Measurements from ENCODE around the gene TECPR1.

The TECPR1 gene

DNA sequence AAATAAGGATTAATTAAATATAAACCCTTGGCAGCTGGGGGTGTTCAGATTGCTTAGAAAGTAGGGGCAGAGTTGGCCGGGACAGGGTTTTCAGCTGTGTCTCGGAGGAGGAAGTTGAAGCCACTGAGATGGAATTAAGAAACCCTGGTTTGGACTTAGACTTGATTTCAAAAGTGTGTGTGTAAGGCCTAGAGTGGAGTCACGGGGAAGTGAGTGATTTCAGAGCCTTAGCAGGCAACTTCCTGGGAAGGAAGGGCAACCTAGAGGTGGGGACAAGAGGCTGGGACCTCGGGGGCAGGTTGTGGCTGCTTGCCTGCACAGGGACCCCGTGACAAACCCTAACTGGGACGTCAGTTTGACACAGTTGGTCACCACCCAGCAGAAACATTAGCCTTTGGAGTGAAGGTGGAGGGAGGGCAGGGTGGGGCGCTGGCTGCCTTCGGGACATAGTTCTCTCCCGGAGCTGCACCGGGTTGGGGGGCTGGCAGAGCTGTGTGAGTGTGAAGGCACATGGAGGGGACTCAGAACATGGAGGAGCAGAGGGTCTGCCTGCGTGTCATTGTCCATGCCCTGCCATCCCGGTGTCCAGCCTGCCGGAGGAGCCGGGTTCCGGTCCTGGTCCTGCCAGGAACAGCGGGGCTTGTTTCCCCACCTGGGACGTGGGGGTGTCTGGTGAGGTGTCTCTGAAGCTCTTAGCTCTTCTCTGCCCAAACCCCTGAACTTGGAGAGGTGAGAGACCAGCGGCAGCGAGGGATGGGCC, 31.3 kb upstream of the TECPR1 start:
- DNase-seq (ENCODE audit: low read depth): peak; percentile 87

DNA sequence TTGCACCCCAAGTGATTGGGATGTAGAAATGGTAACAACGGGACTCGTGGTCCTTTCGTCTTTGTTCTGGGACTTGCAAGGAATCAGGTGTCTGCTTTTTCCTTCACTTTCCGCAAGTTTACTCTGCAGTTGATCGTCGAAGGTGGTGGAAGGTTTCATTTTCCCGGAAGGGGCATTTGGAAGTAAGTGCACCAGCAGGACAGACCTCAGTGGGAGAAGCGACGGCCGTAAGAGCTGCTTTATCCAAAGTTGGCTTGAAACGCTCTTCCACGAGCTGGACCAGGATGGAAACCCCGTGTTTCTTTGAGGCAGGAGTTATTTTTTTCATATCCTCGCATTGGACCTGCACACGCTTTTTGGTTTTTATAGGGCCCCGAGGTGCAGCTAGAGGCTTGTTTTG, 30.7 kb upstream of the TECPR1 start:
- DNase-seq (ENCODE audit: low read depth): no peak

DNA sequence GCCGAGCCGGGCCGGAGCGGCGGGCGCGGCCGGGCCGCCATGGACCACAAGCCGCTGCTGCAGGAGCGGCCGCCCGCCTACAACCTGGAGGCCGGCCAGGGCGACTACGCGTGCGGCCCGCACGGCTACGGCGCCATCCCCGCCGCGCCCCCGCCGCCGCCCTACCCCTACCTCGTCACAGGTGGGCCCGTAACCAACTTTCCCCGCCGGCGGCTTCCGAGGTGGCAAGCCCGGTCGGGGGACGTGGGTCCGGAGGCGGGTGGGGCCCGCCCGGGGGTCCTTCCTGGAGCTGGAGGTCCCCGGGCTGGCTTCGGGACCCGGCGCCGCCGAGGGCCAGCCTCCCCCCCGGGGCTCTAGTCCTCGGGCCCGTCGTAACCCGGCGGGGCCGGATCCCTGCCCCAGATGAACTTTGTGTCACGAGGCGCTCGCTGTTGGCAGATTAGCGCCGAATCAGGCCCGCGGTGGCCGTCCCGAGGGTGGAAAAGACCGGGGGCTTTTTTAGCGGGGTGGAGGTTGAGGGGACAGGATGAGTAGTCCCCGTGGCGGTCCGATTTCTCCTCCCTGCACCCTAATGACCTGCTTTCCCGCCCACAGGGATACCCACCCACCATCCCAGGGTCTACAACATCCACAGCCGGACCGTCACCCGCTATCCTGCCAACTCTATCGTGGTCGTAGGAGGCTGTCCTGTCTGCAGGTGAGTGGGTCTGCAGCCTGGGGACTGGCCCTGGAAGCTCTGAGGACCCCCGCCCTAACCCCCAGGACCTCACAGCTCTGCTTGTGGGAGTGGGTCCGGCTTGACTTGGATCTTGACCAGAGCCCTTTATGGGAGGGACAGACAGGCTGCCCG, 29.9 kb upstream of the TECPR1 start:
- no peak for DNase-seq (ENCODE audit: low read depth)

DNA sequence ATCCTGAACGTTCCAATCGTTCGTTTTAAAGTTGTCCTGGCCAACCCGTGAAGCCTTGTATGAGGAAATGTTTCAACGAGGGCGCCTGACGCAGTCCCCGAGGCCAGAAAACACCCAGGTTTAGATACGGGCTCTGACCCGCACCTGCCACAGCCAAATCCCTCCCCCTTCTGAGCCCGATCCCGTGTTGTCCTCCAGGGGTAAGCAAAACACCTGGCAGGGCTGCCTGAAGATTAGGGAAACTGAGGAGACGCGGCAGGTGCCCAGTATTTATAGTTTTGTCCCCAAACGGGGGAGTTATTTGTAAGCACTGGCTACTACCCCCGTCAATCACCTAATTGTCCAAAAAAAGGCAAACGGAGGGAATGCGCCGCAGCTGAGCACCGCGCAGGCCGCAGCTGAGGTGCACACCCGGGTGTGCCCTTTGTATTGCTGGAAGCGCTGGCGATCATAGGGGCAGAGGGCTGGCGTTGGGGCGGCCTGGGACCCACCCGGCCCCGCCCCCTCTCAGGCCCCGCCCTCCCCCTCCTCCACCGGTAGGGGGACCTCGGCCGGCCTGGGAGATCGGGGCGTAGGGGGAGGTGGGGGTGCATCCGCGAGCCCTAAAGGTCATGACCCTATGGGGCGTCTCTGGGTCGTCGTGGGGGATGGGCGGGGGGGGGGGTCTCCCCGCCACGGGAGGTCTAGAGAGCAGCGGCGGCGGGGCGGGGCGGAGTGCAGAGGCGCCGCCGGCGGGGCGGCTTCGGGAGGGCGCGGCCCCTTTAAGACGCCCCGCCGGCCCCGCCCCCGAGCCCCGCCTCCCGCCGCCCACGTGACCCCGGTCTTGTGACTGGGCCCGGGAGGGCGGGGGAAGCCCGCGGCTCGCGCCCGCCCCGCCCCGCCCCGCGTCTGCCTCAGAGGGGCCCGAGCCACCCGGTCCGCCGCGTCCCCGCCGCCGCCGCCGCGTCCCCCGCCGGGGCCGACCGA, 29.0 kb upstream of the TECPR1 start, which contains the start of gene BRI3:
TSS of gene BRI3 (plus strand) at position 896 of the 966 bp plus-strand sequence. CDS start 110 bp downstream, outside the sequence.
- peak; percentile 89 for DNase-seq (ENCODE audit: low read depth)

DNA sequence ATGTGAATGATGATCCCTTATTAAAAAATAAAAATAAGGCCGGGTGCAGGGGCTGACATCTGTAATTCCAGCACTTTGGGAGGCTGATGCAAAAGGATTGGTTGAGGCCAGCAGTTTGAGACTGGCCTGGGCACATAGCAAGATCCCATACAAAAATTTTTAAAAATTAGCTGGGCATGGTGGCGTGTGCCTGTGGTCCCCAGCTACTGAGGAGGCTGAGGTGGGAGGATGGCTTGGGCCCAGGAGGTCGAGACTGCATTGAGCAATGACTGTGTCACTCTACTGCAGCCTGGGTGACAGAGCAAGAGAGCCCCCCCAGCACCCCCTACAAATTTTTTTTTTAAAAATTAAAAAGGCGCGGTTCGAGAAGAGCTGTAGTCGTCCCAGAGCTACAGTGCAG, 28.3 kb upstream of the TECPR1 start:
- no peak for DNase-seq (ENCODE audit: low read depth)

DNA sequence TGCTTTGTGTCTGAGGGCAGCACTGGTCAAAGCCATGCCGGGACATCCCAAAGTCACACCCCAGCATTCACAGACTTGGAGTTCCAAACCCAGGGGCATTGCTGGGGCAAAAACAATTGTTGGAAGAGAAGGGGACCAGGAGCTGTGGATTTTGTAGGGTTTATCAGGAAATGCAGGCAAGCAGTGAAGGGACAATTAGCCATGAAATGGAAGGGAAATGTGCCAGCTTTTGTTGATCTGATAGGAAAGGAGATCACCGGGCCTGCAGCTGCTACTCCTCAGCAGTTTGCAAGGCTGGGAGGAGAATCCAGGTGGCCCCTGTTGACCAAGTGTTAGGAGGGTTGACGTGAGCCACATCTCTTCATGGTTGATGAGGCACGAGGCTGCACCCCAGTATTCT, 26.9 kb upstream of the TECPR1 start:
- no peak for DNase-seq (ENCODE audit: low read depth)

DNA sequence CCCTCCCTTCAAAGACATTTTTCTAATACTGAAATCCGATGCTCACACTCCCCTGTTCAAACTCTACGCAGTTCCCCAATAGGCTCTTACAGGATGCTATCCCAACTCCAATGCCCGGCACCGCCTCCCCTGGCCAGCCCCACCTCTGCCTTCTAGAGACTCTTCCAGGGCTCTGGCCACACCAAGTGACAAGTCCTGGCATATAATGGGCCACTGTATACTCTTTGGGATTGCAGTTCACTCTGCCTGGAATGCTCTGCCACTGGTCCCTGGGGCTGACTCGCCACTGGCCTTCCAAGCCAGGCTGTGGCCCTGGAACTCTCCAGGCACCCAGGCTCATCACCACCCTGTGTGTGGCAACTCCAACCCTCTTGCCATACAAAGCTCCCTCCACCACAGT, 26.4 kb upstream of the TECPR1 start:
- no peak for DNase-seq (ENCODE audit: low read depth)

DNA sequence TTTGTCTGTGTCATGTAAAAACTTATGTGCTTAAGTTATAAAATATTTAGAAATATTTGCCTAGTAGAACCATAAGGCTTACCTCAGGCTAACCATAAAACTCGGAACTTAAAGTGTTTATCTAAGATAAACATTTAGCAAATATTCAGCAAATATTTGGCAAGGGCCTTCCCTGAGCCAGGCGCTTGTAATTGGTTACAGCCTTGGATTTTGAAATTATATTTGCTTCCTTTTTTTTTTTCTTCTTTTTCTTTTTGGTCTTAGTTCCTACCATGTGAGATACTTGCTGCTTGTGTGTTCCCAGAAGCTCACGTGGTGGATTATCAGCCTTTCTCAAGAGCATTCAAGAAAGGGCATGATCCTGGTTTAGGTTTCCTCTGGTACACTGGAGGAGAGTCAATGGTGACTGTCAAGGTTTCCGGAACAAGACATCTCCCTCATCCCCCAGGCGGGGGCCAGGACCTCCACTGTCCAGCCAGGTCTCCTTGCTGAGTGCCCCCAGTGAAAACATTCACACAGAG, 24.3 kb upstream of the TECPR1 start:
- peak; percentile 89 for DNase-seq (ENCODE audit: low read depth)

DNA sequence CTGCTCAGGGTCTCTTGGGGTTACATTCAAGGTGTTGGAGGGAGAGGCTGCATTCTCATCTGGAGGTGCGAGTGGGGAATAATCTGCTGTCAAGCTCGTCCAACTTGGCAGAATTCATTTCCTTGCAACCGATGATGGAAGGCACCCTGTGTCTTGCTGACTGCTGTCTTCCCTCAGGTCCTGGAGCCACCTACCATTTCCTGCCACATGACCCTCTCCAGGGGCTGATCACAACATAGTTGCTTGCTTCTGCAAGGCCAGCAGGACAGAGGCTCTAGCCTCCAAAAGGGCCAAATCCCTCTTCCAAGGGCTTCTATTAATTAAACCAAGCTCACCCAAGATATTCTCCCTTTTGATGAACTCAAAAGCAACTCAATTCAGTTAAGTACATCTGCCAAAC, 15.3 kb upstream of the TECPR1 start:
- DNase-seq (ENCODE audit: low read depth): no peak

DNA sequence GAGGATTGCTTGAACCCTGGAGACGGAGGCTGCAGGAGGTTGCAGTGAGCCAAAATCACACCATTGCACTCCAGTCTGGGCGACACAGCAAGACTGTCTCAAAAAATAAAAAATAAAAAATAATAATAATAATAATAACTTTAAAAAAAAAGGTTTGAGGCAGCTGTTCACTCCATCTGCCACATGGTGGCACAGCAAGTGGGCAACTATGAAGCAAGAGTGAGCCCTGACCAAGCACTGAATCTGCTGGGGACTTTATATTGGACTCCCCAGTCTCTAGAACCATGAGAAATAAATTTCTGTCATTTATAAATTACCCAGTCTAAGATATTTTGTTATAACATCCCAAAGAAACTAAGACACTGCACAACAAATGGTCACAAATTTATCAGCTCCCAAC, 14.8 kb upstream of the TECPR1 start:
- peak; percentile 42 for DNase-seq (ENCODE audit: low read depth)

DNA sequence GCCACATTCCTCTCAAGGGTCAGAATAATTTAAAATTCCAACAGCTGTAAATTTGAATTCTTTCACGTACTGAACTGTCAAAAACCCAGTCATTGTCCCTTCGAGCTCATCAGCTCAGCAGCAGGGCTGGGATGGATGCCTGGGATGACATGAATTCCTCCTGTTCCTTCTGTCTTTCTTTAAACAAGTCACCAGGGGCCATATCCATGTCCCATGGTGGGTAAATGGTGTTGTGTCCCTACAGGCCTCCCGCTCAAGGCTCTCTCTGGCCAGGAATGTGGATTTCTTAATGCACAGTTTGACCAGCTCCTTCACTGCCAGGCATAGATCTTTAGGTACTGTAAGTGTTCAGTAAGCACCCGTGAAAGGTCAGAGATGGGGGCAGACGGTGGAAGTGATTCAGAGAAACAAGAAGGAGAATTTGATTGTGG, 13.8 kb upstream of the TECPR1 start:
- DNase-seq (ENCODE audit: low read depth): no peak

DNA sequence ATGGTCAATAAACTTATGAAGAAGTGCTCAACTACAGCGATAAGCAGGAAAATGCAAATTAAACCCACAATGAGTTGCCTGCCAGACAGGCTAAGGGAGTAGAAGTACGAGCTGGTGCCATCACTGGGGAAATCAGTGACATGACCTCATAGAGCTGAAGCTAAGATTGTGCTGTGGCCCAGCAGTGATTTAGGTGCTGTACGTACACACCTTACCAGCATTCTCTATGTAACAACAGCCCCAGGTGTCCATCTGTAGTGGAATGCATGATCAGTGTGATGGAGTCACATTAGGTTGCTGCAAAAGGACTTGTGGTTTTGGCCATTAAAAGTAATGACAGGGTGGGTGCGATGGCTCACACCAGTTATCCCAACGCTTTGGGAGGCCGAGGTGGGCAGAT, 5.7 kb upstream of the TECPR1 start:
- no peak for DNase-seq (ENCODE audit: low read depth)

DNA sequence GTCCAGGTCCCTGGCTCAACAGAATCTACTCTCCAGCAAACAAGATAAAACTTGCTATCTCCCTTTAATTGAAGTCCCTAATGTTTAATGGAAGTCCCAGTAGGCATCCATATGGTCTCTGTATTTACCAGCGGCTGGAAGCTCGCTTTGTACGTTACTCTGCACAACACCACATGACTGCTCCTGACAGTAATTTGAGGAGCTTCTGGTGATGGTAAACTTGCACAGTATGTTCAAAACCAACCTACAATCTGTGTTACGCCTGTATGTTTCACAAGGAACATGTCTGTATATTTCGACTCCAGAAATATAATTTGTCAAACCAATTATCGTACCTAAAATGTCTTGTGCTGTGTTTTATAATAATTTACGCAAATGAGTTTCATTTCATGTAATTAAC, 4.4 kb upstream of the TECPR1 start:
- DNase-seq (ENCODE audit: low read depth): no peak

DNA sequence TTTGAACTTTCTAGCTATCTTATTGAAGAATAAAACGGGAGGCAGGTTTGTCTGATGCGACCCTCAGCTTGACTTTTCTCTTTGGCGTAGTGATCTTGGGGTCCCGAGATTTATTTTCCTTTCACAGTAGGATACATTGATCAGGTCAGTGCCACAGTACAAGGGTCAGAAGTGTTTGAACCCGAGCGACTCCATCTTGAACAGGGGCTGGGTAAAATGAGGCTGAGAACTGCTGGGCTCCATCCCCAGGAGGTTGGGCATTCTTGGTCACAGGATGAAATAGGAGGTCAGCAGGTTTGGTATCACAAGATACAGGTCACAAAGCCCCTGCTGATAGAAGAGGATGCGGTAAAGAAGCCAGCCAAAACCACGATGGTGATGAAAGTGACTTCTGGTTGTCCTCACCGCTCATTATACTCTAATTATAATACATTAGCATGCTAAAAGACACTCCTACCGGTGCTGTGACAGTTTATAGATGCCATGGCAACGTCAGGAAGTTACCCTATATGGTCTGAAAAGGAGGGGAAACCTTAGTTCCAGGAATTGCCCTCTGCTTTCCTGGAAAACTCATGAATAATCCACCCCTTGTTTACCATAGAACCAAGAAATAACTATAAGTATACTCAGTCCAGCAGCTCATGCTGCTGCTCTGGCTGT, 3.0 kb upstream of the TECPR1 start:
- DNase-seq (ENCODE audit: low read depth): no peak

DNA sequence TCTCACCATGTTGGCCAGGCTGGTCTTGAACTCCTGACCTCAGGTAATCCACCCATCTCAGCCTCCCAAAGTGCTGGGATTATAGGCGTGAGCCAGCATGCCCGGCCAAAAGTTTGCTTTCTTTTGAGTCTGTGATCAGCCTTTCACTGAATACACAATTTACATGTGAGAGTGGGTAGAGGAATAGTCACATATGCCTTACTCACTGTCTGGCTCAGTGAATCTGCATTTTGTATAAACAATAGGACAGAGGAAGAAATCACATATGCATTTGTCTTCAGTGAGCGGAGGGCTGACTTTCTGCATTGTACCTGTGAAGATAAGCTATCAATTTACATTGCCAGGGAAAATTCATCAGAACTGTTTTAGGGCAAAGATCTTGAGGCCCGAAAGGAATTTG, 2.5 kb upstream of the TECPR1 start:
- DNase-seq (ENCODE audit: low read depth): no peak

DNA sequence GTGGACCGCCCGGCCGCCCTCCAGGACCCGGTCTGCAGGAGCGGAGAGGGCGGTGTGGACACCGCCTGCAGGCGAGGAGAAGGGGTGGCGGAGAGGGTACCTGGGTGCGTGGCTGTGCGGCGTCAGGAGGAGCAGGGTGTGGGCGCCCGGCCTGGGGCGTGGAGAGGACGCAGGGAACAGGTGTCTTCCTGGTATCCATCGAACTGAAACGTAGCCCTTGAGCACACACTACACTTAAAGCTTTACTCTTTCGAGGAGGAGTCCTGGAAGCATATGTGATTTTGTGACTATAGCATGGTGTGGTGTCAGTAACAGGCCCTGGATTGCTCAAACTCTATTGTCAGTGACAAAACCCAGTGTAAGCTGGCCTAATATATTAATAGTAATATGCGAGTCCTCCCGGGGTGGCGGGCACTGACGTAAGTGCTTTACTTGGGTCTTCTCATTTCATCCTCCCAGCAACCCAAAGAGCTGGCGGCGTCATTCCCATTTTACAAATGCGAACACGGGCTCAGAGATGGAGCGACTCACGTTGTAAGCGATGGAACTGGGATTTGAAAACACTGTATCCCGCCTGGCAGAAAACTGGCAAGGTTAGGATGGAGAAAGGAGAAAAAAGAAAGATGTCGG, 508 bp upstream of the TECPR1 start:
- peak; percentile 14 for DNase-seq (ENCODE audit: low read depth)

DNA sequence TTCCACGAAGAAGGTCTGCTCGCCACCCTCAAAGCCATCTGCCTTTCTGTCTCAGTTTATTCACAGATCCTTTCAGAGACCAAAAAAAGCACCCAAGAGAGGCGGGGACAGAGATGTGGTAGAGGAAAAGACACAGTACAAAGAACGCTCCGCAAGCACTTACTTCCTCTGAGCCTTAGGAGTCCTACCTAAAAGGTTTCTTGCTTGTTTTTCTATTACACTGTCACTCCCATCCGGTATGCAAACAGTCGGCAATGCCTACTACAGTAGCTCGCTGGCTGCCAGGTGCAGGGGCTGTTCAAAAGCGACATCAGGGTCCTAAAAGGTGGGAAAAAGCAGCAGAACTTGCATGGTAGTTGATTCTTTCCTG, 816 bp downstream of the TECPR1 start:
- no peak for DNase-seq (ENCODE audit: low read depth)

DNA sequence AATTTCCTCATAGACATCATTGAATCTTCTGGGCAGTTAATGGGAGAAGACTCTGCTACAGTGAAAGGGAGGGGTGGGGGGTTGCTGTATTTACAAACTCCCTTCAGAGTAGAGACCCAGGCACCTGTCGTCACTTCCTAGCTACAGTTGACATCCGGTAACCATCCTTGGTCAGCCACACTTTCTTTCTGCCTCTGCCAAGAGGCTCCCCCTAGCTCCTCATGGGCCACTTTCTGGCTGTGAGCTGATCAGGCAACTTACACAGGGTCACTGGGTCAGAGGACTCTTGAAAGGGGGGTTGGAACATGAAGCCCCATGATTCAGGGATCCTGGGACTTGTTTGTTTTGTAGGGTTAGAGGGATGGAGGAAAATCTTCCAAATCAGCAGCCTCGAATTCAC, 1.2 kb downstream of the TECPR1 start:
- DNase-seq (ENCODE audit: low read depth): no peak

DNA sequence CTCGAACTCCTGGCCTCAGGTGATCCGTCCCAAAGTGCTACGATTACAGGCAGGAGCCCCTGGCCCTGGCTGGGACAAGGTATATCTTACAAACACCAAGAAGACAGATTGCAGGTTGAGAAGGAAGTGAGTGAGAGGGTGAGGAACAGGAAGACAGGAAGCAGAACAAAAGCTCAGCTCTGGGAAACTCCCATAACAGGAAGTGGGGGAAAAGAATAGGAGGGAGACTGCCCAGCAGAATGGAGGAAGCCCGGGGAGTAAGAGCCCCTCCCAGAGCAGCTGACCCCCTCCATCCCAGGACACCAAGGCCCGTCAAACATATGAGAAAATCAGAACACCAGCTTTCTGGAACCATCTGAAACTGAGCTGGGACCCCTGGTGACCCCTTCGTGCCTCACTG, 2.9 kb downstream of the TECPR1 start:
- no peak for DNase-seq (ENCODE audit: low read depth)

DNA sequence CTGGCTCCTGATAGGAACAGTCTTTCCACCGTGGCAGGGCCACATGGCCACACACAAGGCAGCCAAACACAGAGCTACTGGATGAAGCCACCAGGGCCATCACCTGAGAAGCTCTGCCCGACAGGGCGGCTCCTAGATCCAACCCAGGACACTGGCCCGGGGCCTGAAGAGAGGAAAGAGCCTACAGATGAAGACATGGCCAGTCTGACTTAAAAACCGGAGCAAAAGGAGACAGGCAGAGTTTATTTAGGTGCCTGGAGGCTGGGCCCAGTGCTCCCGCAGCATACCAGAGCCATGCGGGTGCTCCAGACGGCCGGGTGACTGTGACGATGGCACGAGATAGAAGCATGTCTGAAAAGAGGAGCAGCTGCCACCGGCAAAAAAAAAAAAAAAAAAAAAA, 3.9 kb downstream of the TECPR1 start:
- no peak for DNase-seq (ENCODE audit: low read depth)

DNA sequence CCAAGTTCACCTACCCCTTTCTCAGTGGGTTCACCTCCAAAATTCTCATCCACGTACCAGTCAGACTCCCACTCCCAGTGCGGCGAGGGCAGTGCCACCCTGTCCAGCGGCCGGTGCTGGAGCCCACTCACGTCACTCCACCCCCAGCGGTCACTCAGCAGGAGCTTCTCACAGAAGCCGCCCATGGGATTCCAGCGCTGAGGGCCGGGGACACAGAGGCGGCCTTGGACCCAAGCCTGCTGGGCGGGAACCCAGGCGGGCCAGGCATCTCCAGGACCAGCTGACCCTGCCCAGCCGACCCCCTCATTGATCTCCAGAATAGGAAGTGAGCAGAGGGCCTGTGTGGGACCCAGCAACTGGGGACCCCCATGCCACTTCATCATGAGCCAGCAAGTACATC, 7.2 kb downstream of the TECPR1 start:
- no peak for DNase-seq (ENCODE audit: low read depth)
